Measurements from ENCODE around the gene HOXA1.

The HOXA1 gene

DNA sequence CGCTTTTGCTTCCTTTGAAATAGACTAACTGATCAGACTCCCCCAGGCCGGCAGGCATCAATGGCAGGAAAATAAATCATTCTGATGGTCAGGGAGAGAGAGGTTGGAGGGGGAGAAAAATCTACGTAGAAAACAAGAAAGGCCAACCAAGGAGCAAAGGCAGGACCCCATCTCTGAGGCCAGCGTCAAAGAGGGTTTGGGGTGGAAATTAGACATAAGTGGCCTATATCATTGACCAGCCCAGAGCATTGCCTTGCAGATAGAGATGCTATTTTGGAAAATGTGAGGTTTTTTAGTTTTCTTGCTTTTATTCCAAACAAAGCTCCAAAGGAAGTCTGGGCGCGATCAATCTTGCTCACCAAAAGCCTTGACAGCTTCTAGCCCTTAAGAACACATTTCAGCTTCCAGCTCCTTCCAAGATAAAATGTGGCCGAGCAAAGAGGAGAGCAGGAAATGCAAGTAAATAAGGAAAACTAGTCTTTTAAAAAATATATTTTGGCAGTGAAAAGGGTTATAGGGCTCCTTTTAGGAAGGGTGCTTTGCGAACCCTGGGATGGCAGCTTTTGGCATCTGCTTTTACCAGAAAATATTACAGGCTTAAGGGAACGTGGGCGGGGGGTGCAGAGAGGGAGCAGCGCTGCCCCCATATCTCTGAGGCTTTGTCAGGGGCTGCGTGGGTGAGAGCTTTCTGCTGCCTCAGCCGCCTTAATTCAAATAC is 8.7 kb upstream of the HOXA1 start:
- DNase-seq = no peak

DNA sequence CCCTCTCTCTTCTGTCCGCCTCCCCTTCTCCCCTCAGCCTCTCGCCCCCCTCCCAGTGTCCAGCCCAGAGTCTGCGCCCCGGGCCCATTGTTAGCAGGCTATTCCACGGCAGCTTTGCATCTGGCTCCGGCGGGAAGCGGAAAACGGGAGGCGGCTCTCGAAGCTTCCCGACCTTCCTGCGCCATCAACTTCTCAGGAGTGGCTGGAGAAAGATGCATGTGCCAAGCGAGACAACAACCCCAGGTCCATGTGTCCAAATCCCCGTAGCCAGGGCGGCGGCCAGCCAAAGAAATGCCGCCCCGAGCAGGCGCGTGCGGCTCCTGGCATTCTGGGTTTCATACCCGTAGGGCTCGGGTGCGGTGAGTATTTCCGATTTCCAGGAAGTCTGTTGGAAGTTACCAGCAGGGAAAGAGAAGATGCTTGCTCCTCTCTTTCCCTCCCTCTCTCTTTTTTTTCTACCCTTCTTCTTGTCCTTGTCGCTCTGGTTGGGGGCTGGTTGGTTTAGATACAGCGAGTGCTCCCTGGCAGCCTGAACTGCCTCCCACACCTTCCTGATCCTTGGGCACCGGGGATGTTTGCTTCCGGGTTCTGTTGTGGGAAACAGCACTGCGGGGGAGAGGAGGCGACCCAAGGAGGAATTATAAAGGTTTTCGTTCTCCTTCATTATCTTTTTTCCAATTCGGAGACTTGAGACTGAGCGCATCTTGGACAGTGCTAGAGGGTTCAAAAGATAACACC is 7.9 kb upstream of the HOXA1 start:
- DNase-seq = no peak

DNA sequence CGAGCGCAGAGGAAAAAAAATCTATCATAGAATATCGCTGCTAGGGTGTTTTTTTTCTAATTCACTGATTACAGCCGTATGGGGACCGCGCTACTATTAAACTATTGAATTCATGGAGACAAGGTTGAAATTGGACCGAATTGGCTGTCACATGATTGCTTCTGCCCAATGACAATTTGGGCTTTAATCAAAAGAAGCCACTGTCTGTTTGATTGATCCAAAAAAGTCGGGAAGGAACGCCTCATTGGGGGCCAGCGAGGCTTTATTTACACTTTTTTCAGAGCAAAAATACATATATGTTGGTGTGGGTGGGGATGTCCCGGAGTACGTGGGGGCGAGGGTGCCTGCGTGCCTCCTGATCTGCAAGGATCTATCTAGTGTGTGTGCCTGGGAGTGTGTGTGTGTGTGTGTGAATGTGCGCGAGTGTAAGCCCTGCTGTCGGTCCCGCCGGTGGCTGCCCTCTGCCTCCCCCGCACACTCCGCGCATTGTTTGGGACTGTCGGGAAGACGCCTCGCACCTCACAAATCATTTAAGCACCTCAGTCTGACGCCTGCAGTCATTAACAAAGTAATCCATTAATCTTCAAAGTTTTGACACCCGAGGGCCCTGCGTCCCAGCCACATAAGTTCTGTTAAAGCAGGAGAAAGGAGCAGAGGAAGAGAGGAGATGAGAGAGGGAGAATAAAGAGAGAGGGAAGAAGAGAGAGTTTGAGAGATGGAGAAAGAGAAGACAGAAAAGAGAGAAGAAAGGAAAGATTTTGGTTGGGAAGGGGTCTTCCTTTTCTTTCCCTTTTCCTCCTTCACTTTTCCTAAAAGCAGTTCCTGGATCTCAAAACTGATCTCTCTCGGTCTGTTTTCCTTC is 7.0 kb upstream of the HOXA1 start, which contains the start of gene HOXA2:
TSS of gene HOXA2 (minus strand) at position 103 of the 862 bp plus-strand sequence. CDS start 183 bp downstream, outside the sequence.
- no peak for DNase-seq

DNA sequence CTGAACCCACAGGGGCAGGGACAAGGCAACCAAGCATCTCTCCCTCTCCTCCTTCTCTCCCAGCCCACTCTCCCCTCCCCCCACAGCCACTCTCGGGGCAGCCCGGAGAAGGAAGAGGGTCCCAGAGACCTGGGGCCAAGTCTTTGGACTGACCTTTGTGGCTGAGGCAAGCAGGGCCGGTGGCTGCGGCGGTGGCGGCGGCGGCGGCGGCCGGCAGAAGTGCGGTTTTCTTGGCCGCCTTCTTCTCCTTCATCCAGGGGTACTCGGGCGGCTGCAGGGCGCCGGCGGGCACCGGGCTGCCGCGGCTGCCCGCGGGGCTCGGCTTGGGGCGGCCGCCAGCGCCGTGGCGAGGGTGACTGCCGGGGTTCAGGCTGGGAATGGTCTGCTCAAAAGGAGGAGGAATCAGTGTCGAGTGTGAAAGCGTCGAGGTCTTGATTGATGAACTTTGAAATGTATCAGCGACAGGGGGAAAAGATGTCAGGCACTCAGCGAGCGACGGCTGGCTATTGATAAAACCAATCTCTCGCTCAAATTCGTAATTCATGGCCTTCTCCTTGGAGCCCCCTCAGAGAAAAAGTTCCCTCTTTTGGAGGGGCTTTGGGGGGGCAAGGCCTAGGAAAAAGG is 6.3 kb upstream of the HOXA1 start:
- DNase-seq = no peak

DNA sequence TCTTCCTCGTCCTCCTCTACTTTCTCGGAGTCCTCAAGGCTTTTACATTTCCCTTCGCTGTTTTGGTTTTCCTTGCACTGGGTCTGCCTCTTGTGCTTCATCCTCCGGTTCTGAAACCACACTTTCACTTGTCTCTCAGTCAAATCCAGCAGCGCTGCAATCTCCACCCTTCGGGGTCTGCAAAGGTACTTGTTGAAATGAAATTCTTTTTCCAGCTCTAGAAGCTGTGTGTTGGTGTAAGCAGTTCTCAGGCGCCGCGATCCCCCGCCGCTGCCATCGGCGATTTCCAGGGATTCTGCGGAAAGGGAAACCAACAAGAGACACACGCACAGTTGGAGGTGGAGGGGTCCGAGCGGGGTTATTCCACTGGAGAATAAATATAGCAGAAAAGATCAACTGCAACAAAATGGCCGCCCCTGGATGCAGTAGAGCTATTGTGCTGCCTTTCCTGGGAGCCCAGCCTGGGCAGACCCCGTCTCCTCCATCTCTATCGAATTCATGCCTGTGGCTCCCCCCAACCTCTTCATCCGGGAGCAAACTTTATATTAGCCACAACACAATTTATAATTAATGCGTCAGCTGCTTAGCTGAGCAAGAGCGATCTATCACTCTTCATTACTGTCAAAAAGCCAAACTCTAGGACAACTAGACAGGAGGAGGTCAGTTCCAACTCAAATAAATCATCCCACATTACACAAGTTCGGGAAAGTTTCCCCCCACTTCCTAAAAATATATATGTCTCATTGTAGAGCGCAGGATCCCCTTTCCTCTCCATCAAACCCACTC is 5.6 kb upstream of the HOXA1 start:
- DNase-seq = no peak

DNA sequence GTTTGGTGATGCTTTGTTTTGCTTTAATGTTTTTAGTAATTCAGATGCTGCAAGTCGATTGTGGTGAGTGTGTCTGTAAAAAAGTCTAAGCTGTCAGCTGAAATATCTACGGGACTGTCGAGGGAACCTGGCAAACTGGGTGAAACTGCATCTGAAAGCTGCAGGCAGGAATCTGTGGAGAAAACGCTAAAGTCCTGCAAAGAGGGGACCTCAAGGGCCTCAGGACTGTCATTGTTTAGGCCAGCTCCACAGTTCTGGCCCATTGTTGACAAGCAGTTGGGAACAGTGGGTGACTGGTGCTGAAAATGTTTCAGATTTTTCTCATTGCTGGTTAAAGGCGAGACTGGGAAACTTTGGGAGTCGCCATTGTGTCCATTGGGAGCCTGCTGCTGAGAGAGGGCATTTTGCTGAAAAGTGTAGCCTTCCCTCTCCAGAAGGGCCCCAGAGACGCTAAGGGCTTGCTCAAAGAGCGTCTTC is 4.9 kb upstream of the HOXA1 start:
- DNase-seq = no peak

DNA sequence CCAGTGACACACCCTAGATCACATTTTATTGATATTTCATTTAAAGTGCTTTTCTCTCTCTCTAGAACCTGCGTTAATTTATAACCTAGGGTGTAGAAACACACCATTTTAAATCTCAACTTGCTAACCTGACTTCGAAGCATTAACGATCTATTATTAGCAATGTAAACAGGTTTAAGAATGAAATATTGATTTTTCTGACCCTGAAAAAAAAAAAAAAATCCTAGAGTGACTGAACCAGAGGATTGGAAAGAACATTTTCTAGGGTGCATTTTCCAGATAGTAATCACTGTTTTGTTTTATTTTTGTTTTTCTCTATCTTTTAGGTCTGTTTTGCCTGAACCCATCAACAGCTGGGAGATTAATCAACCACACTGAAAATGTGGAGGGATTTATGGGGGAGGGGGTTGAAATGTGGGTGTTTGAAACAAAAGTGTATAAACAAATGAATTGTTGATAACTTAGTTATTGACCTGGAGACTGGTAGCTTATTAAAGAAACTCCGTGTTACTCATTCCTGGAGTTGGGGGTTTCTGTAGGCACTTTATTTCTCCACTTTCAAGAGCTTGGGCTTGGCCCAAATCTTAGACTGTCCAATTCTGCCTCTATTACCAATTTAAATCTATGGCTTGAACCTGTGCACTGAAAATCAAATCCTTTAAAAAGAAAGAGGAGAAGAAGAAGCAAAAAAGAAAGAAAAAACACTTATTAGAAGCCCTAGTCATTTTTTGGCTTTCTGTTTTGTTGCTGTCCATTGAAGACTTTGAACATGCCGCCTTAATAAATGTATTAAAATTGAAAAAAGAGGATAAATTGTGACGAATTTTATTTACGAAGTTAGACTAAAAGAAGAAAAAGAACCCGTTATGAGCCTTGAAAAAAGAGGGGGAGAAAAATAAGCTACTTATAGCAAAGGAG is 3.9 kb upstream of the HOXA1 start:
- no peak for DNase-seq

DNA sequence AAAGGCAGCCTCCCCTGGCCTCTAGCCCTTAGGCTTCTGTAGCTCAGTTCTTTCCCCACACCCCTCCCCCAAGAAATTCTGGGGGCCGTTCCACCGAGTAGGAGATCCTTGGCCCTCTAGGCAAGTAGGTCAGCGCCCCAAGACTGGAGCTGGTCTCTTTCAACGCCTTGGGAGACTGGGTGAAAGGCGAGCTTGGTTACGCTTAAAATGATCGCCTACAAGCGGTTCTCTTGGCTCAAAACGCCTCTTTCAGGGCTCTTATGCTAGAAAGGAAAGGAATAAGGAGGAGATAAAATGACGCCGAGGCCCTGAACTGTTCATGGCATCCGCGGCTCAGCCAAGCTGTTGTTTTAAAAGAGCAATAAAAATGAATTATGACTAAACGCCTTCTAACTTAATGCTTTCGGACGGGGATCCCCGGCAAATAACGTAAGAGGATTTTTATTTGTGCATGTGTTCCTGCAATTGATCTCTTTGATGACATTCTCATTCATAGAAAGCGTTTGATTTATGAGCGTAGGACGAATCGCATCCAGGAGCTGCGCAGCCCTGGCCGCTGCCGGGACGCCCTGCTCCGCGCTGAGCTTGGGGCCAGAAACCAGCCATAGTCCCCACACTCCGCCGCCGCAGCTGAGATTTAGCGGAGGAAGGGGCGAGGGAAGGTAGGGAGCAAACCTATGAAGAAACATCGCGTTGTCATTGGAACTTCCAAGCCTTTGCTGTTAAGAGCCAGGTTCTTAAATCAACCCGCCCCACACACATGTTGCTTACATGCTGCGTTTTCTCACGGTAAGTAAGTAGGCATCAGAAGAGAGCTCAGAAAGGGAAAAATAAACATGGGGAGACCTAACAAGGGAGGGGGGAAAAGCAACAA is 3.0 kb upstream of the HOXA1 start:
- no peak for DNase-seq

DNA sequence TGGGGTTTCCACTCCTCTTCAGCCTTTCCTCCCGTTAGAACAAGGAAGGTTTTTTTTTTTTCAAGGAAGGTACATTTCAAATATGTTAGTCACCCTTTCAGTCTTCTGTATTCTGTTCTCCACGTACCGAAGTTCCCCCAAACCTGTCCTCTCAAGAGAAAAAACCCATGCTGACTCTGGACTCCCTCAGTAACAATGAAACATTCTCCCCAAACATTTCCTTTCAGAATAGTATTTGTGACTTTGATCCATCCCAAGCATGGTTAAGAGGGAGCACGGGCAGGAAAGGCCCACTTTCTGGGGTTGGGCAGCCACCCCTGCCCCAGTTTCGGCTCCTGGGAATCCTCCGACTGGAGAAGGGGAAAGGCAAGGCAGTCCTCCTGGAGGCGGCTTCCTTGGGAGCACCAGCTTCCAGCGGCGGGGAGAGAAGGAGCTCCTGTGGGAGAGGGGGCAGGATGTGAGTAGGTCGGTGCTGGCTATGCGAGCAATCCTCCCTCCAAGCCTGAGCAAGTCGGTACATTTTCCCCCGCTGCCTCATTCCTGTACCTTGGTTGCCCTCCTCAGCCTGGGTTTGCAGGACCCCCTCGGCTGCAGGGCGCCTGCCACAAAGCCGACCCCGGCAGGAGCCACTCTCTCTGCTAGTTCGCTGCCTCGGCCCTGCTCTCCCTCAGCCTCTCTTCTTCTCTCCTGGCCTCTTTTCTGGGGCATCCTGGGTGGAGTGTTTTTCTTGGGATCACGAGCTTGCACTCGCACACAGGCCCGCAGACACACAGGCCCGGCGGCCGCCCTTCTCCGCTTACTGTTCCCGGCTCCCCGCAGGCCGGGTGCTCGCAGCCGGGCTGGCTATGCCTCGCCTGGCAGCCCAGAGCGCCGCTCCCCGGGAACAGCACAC is 2.1 kb upstream of the HOXA1 start:
- no peak for DNase-seq

DNA sequence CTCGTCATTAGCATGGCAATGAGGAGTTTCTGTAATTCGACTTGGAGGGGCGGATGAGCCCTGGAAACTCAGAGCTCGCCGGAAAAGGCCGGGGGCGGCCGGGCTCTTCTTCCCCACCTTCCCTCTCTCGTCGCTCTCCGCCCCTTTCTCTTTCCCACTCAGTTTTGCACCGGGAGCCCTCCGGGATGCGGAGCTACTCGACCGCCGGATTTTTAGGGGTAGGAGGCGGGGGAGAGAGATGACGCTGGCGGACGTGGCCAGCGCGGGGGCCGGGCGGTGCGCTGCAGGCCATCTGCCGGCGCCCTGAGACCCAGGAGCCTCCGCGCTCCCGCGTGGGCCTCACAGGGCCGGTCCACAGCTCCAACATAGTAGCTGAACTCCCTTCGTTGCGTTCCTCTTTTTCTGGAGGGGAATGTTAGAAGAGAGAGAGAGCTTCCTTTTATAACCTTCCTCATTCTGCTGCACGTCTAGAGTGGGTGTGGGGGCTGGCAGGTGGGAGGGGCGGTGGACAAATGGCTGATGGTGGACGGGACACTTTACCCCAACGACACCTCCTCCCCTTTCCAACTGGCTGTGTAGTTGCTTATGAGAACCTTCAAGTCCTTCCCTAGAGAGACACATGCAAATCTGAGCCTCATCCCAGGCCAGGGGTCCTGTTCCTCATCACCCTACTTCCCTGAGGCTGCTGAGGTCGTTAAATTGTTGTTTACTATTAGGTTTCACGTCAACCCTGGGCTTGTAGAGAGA is 1.1 kb upstream of the HOXA1 start:
- no peak for DNase-seq

DNA sequence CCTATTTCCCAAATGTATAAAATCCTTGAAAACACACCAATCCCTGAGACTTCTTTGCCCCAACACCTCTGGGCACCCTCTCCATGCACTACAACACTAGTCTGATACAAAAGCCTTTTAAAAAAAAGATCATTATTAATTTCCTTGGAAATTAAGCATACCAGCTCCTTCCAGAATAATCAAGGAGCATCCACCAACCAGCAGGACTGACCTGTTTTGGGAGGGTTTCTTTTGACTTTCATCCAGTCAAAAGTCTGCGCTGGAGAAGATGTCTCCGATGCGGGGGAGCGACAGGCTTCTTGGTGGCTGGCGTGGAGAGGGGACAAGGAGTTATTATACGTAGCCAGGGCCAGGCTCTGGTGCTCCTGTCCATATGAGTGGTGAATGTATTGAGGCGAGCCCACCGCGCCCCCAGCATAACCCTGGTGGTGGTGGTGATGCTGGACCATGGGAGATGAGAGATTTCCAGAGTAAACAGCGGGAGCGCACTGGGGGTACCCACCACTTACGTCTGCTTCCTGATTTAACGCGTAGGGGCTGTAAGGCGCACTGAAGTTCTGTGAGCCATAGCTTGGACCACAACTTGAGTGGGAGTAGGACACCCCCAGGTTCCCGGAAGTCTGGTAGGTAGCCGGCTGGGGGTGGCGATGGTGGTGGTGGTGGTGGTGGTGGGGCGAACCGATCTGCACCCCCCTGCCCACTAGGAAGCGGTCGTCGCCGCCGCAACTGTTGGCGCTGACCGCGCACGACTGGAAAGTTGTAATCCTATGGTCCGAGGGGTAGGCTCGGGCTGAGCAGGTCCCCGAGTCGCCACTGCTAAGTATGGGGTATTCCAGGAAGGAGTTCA is 527 bp downstream of the HOXA1 start:
- DNase-seq = no peak

DNA sequence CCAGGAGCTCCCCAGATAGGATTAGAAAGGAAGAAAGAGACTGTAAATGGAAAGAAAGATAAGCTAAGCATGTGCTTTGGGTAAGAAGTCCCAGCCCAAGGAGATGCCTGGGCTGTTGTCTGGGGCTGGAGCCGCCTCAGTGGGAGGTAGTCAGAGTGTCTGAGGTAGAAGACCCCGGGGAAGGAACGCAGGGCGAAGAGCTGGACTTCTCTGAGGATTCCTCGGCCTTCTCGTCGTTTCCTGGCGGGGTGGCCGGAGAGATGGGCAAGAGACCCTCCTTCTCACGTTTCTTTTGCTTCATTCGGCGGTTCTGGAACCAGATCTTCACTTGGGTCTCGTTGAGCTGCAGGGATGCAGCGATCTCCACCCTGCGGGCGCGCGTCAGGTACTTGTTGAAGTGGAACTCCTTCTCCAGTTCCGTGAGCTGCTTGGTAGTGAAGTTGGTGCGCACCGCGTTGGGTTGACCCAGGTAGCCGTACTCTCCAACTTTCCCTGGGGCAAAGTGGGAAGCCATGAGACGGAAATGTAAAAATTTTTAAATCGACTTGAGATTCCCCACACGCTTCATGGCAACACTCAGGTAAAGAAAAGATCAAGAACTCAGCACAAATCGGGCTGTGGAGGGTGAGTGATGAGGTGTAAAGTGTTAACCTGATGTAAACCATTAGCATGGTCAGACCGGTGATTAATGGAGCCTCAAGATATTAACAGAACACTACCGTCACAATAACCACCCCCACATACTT is 1.3 kb downstream of the HOXA1 start:
- no peak for DNase-seq

DNA sequence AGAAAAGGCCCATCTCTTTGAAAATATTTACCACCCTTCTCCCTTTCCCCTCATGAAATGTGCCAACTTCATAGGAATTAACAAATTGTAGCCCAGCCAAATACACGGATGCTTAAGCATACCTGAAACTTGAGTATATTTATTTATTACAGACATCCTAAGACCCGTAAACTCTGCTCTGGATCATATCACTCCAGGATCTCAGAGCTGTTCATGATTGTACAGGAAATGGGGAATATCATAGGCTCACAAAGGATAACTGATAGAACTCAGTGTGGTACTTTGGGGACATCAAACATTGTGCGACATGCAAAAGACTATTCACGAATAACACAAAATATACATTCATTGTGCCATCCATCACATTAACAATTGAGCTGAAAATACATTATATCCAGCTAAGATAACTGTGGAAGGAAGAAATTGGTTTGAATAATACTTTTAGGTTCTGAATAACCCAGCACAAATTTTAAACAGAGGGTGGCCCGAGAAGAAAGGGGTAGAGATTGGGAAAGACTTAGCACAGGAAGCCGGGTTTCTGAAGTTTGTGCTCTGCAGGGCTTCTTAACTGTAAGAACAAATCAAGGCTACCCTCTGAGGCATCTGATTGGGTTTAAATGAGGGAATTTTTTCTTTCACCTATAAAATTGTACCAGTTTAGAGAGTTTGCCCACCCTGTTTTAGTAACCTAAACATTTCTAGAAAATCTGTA is 2.5 kb downstream of the HOXA1 start:
- no peak for DNase-seq

DNA sequence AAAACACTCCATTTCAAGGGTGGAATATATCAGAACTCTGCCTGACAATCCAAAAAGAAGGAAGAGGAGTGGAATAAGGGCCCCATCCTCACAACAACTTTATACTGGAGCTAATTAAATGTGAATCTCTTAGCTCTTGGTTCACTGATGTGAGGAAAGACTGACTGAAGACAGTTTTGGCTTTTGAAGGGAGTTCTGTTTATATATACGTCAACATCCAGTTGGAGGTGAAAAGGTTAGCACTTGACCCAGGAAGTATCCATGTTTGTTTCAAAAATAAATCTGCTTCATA is 3.0 kb downstream of the HOXA1 start:
- DNase-seq = no peak

DNA sequence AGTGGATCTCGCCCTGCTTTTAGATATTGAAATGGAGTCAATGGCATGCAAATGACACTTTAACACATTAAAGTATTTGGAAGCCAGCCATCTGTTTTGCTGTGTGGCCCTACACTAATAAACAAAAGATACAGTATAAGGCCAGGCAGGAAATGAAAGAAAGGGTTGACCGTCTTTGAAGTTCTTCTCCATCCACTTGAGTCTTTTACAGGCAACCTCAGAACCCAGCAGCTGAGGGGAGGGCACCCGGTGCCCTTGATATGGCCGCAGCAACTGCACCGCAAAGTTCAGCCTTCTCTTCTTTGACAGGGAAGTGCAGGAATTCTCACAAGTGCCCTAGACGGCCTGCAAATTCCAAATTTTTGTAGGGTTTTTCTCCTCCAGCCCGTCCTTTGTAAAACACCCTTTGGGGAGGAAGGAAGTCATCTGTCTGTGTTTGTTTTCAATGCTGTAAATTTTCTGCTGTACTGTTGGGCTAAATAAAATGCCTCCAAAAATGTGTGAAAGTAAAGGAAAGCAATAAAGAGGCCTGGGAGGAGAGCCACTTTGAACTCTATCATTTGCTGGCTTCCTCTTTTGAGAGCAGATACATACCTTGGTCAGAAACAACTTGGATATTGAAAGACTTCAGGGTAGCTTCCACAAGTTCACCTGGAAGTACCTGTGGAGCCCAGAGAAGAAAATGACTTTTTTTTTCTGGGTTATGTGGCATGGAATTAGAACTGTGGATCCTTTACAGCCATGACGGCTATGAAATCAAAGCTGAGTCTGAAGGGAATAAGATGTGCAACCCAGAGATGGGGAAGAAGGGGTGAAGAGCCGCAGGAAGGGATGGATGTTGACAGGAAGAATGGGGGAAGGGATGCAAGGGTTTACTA is 3.6 kb downstream of the HOXA1 start:
- DNase-seq = no peak

Data from kidney glomerular epithelial cell (primary cell).